NCI-H2196 treated with DMSO at 0.1 percent for 48 hours (cell line): ENCODE data around the gene AKAP11.
"Not testable (repeated sequence)": the region's sequence is repeated elsewhere in the genome, so short reads cannot be mapped to it uniquely, and the experiment has no call there.

Source experiments
- DNase-seq: peaks from one replicate; lab custom pipeline; 2025; ENCODE audit not compliant: unreplicated experiment; lab: John Stamatoyannopoulos, UW

AKAP11 gene, protein sequence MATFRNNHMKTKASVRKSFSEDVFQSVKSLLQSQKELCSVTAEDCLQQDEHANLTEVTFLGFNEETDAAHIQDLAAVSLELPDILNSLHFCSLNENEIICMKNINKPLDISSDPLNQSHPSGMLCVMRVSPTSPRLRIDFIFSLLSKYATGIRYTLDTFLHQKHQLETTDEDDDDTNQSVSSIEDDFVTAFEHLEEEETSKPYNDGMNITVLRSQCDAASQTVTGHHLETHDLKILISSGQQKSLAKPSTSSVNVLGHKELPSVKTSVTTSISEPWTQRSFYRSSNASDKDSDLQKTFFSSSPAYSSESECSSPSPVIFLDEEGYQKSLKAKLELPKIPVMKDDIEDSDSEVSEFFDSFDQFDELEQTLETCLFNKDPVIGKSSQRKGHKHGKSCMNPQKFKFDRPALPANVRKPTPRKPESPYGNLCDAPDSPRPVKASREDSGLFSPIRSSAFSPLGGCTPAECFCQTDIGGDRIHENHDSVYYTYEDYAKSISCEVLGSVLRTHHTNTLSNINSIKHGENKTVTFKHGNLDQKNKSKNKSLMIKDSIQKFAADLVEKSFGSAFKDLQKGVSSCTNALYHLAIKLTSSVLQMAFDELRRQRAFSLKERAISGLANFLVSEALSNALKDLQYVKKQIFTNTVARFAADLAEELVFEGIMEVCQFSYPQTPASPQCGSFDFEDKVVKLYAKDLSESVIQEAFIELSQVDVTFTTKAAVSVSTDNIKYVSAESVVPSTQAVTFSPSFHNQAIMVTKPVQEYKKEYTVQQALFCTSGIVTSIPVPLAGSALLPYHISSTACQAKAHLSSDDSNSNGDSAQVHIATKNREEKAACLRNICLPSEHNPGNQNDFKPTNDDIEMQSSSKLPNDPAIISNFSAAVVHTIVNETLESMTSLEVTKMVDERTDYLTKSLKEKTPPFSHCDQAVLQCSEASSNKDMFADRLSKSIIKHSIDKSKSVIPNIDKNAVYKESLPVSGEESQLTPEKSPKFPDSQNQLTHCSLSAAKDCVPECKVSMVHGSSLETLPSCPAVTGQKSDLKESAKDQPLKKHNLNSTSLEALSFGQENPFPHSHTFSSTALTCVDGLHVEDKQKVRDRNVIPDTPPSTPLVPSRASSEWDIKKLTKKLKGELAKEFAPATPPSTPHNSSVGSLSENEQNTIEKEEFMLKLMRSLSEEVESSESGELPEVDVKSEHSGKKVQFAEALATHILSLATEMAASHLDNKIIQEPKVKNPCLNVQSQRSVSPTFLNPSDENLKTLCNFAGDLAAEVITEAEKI (N-terminal part only)

DNA sequence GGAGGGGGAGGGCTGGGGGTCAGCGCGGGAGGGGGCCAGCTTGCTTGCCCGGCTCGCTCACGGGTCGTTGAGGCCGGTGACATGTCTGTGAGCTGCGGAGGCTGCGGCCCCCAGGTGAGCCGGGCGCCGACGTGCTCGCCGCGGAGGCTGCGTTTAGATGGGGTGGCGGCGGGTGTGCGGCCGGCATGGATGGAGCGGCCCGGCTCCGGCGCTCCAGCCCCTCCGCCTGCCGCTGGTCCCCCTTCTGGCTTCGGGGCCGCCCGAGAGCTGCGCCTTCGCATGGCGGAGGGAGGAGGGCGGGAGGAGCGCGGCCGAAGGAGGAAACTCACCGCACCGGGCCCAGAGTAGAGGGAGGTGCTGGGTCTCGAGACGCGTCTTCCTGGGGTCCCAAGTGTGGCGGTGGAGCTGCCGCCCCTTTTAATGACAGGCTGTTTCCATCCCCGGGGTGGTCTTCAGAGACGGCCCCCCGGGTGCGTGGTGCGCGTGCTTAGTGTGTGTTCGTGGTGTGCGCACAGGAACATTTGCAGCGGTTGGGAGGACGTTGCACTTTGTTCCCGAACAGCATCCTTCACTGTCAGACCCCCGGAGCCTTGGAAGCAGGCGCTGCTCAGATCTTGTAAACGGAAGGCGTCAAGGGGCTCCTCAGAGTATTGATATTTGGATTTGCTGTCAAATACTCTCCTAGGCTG is at the start of gene AKAP11:
Gene AKAP11 (plus strand): TSS at position 38 of the 689 bp plus-strand sequence. CDS start 14,197 bp downstream, outside the sequence.
- DNase-seq, result peak; percentile 7

DNA sequence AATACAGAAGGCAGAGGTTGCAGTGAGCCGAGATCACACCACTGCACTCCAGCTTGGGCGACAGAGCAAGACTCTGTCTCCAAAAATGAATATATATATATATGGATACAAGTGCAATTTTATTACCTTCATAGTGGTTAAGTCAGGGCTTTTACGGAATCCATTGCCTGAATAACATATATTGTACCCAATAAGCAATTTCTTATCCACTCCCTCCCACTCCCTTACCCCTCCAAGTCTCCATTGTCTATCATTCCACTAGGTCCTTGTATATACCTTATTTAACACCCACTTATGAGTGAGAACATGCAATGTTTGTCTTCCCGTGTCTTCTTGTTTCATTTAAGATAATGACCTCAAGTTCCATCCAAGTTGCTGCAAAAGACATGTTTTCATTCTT is 48.3 kb upstream of the AKAP11 start:
- no peak for DNase-seq

DNA sequence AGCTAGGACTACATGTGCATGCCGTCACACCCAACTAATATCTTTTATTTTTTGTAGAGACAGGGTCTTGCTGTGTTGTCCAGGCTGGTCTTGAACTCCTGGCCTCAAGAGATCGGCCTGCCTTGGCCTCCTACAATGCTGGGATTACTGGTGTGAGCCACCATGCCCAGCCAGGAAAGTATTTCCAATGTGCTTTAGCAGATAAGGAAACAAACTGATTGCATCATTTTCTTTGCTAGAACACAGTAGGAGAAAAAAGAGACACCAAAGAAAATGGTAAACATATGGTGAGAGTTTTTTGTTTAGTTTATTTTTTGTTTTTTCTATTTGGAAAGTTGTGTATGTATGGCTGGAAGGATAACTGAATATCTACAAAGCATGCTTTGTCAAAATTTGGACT is 46.9 kb upstream of the AKAP11 start:
- no peak for DNase-seq

DNA sequence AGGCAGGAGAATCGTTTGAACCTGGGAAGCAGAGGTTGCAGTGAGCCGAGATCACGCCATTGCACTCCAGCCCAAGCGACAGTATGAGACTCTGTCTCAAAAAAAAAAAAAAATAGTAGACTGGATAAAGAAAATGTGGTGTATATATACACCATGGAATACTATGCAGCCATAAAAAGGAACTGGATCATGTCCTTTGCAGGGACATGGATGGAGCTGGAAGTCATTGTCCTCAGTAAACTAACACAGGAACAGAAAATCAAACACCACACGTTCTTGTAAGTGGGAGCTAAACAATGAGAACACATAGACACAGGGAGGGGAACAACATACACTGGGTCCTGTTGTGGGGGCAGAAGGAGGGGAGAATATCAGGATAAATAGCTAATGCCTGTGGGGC is 45.2 kb upstream of the AKAP11 start:
- not testable (repeated sequence) for DNase-seq

DNA sequence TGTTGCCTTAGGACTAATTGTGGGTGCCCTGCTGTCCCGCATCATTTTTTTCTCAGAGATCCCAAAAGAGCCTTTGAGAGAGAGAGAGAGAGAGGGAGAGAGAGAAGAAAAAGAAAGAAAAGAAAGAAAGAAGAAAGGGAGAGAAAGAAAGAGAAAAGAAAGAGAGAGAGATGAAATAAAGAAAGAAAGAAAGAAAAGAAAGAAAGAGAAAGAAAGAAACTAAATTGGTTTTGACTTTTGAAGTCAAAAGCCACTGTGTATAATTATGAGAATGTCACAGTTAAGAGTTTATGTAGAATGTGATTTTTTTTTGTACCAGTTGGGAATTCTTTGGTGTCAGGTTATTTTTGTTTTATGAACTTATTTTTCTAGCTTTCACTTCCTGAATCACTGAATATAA is 43.4 kb upstream of the AKAP11 start:
- DNase-seq, result no peak

DNA sequence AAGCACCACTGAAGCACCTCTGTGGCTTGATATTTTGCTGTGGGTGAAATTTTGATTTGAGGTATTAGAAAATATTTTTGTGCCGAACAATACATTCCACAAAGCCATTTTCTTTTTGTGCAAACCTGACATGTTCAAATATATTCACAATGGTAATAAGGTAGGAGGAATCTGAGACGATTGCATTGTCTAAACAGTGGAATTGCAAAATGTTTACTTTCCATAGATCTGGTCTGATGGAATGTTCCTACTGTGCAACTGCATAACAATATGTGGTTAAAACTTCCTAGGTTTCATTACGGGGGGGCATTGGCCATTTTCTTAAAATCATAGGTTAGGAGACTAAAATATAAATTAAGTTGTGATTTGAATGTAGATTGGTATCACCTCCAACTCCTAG is 42.7 kb upstream of the AKAP11 start:
- no peak for DNase-seq

DNA sequence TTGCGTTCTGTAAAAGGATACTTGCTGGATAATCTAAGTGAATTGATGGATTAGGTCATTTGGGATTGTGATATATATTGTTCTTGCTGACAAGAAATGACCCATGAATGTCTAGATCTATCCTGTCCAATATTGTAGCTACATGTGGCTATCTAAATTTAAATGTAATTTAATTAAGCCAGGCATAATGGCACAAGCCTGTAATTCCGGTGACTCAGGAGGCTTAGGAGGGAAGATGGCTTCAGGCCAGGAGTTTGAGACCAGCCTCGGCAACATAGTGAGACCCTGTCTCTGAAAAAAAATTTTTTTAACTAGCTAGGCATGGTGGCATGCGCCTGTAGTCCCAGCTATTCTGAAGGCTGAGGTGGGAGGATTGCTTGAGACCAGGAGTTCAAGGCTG is 39.3 kb upstream of the AKAP11 start:
- DNase-seq, result no peak

DNA sequence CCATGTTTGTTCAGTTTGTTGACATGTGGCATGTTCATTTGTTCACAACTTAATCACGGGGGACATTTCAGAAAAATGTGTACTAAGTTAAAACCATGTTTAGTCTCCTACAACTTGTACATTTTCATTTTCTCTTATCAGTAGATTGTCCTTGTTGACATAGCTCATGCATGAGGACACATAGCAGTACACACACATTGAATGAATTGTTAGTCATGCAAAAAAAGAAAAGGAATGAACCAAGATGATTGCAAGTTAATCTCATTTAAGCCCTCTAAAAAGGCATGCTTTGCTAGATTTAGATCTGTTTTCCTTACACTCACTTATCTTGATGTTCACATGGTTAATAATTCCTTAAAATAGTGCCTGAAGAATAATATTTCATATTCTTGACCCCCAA is 38.2 kb upstream of the AKAP11 start:
- no peak for DNase-seq

DNA sequence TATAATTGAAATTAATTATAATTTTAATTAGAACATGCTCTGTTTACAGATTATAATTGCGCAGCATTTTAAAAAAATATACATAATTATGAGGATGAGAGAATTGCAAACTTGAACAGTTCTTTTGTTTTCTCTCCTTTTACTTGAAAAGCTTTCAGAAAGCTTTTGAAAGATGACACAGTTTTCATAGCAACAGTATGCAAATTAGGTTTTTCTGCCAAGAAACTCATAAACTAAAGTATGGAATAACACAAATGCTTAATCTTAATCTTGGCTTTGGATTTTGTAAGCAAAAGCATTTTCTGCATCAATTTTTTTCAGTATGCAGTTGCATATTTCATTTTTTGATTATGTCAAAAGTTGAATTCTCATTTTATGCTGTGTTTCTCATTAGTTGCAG is 32.8 kb upstream of the AKAP11 start:
- DNase-seq, result no peak

DNA sequence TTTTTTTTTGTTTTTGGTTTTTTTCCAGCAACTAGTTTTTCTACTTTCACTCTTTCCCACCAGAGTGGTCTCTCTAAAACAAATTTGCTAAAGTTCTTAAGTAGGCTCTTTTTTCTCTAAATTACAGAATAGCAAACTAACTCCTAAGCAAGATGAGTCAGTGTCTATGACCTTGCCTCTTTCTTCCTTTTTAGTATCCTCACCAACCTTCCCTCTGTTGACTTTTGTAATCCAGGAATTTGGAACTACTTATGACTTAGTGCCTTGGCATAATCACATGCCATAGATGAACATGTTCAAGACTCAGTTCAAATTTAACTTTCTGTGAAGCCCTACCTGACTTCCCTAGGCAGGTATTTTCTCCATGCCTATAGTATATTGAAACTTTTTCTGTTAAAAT is 32.3 kb upstream of the AKAP11 start:
- no peak for DNase-seq

DNA sequence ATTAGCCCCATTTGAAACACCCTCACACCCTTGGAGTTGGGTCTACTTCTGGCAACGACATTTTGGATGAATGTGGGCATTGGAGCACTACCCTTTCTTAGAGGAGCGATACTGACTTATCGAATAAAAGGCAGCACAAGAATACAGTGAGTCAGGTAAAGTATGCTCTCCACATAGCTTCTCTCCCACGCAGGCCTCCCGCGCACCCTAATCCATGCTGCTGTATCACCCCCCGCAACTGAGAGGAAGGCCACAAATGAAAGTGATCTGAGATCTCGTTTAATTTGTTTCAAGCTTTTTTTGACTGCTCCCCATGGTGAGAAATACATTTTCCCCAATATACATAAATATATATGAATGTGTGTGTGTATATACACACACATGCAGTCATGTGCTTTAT is 25.4 kb upstream of the AKAP11 start:
- DNase-seq, result no peak

DNA sequence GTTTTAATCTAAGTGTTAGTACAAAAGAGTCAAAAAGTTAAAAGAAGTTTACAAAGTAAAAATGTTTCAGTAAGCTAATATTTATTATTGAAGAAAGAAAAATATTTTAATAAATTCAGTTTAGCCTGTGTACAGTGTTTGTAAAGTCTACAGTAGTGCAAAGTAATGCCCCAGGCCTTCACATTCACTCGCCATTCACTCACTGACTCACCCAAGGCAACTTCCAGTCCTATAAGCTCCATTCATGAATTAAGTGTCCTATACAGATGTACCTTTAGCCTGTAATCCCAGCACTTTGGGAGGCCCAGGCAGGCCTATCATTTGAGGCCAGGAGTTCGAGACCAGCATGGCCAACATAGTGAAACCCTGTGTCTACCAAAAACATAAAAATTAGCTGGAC is 24.1 kb upstream of the AKAP11 start:
- DNase-seq, result no peak

DNA sequence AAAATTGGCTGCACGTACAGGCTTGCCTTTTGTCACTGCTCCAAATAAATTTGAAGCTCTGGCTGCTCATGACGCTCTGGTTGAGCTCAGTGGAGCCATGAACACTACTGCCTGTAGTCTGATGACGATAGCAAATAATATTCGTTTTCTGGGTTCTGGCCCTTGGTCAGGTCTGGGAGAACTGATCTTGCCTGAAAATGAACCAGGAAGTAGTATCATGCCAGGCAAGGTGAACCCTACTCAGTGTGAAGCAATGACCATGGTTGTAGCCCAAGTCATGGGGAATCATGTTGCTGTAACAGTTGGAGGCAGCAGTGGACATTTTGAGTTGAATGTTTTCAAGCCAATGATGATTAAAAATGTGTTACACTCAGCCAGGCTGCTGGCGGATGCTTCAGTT is 16.1 kb upstream of the AKAP11 start:
- DNase-seq, result no peak

DNA sequence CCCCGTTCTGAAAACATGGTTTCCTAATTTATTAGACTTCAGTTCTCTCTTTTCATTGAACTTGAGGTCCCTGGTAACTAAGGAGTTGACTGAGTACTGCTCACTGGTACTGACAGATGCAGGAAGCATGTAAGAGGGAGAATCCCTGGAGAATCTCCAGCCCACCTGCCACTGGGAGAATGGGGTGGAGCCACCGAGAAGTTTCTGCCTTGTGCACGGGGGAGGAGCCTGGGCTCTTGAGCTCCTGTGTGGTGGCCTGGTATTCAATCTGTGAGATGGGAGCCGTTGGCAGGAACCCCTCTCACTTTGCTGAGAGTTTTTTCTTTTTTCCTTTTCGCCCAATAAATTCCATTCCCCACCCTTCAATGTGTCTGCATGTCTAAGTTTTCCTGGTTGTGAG is 13.2 kb upstream of the AKAP11 start:
- no peak for DNase-seq

DNA sequence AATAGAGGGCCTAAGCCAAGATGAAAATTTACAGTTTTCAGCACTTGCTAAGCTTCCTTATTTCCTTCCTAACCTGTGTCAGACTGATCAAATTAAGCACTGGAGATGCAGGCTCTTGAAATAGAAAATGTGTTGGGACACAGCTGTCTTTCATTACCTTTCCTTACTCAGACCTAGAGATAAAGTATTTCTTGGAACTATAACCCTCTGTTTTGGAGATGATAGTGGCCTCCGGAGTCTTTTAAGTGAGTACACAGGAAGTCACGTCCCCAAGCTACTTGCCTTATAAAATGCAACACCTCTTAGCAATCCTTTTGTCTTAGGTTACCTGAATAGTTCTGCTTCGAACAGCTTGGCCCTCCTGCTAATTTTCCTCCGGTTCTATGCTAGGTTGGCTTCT is 12.4 kb upstream of the AKAP11 start:
- DNase-seq, result no peak

DNA sequence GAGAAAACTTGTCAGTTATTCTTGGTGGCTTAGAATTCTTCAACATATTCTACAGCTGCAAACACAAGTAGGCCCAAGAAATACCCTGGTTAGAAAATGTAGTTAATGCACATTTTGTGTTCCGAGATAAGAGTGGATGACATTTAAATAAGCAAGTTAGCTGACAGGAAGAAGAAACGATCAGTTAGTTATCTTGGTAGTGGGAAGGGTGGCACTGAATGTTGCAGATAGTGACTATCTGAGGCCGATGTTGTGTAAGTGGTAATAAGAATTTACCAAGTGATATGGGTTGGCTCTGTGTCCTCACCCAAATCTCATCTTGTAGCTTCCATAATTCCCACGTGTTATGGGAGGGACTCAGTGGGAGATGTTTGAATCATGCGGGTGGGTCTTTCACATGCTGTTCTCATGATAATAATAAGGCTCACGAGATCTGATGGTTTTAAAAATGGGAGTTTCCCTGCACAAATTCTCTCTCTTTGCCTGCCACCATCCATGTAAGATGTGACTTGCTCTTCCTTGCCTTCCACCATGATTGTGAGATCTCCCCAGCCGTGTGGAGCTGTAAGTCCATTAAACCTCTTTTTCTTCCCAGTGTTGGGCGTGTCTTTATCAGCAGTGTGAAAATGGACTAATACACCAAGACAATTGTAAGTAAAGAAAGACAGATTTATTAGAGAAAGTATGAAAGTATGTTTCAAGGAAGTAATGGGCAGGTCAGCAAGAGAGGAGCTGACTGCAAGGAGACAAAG is 10.9 kb upstream of the AKAP11 start:
- no peak for DNase-seq

DNA sequence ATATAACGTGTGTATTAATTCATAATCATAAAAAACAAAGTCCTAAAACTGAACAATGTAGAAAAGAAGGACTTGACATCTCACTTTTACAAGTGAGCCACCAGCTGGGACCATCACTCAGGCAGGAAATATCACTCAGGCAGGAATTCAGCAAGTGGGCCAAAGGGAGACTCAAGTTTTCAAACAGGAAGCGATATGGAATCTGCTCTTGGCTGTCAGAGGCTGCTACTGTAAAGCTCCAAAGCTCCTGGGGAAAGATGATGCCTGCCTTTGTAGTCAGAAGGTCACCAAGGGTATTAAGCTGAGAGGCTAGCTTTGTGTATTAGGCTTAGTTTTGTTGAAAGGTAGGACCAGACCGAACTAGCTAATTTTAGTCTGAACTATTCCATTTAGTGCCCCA is 5.5 kb upstream of the AKAP11 start:
- DNase-seq, result no peak

DNA sequence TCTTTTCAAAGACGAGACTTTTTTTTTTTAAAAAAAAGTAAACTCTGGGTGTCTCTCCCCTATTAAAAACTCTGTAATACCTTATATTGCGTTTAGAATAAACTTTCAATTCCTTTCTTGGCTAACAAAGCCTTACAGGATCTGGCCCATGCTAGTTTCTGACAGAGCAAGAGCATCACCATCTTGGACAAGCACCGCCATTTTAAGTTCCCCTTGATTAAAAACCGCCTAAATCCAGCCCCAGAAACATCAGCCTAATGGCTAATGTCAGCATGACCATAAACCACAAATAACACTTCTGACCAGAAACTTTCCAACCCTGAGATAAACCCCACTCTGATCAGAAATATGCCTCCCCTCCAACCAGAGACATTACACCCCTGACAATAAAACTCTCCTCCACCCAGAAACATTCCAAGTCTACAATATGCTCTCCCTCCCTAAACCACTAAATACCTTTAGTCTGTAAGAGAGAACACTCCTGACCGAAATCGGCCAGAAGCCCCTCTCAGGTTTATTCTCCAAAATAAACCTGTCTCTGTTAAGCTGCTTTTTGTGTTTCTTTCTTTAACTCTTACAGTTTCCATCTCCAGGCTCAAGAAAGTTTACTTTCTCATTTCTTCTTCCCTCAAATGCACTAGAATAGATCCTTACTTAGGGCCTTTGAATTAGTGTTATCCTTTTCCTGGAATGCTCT is 1.6 kb upstream of the AKAP11 start:
- DNase-seq, result no peak

DNA sequence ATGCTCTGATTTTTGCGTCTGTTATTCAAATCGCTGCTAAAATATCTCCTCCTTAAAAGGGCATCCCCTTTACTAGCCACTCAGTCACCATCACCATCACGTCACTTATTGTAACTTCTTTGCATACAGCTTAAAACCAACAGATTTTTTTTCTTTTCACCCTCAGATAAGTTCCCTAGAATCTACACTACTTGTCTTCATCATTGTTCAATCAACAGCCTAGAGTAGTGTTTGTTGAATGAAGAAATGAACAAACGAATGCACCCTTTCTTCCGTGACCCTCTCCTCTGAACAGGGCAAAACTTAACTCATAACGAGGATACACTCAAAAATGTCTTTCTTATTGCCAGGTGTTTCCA is 1.1 kb upstream of the AKAP11 start:
- no peak for DNase-seq
